ENCODE data around the gene PDXK. TPM values are rescaled to one million over a fixed set of nuclear protein-coding genes. Genes with fewer than 3 reads are reported as not detected.

Gene PDXK
- total RNA-seq, 1 donor from 2014 or later = 81.1 TPM

- Mint-ChIP-seq H3K27ac (no peak overlapping the region), H3K36me3 (peaks cover 3% of the 10 kb centered on the region), H3K9me3 (no peaks in the 10 kb centered on the region), H3K27me3 (ENCODE audit: low read depth) (no peaks in the 10 kb centered on the region), H3K4me1 (peaks cover 11% of the 10 kb centered on the region), H3K4me3 (no peak overlapping the region)
- no peak for DNase-seq (ENCODE audit: low spot score in 2 of 2, unreplicated experiment in 2 of 2)
- TF ChIP-seq CTCF (IDR thresholded peaks at IDR 0.05; ENCODE audit: unreplicated experiment) = no peak
Measured at GRCh38 chr21:43735236-43736091, 16.5 kb downstream of the PDXK start.

- H3K27me3 Mint-ChIP-seq (ENCODE audit: low read depth) = no peaks in the 10 kb centered on the region
- TF ChIP-seq CTCF (IDR thresholded peaks at IDR 0.05; ENCODE audit: unreplicated experiment) = no peak
- no peaks in the 10 kb centered on the region for H3K9me3 Mint-ChIP-seq
- H3K27ac Mint-ChIP-seq = no peak overlapping the region
- H3K36me3 Mint-ChIP-seq = peaks cover 3% of the 10 kb centered on the region
- H3K4me1 Mint-ChIP-seq = peaks cover 16% of the 10 kb centered on the region
- H3K4me3 Mint-ChIP-seq = no peak overlapping the region
- DNase-seq (ENCODE audit: low spot score in 2 of 2, unreplicated experiment in 2 of 2) = no peak
Measured at GRCh38 chr21:43736224-43736883, 17.4 kb downstream of the PDXK start.

- DNase-seq (ENCODE audit: low spot score in 2 of 2, unreplicated experiment in 2 of 2) = no peak
- H3K9me3 Mint-ChIP-seq = no peaks in the 10 kb centered on the region
- peaks cover 3% of the 10 kb centered on the region for H3K36me3 Mint-ChIP-seq
- H3K4me3 Mint-ChIP-seq = no peak overlapping the region
- H3K27me3 Mint-ChIP-seq (ENCODE audit: low read depth) = no peaks in the 10 kb centered on the region
- no peak for TF ChIP-seq CTCF (IDR thresholded peaks at IDR 0.05; ENCODE audit: unreplicated experiment)
- no peak overlapping the region for H3K27ac Mint-ChIP-seq
- H3K4me1 Mint-ChIP-seq = peaks cover 19% of the 10 kb centered on the region
Measured at GRCh38 chr21:43737158-43737950, 18.4 kb downstream of the PDXK start.

GRCh38 chr21:43739621-43740435 lies 20.9 kb downstream of the PDXK start:
- H3K9me3 Mint-ChIP-seq = no peaks in the 10 kb centered on the region
- no peak overlapping the region for H3K4me3 Mint-ChIP-seq
- peak overlapping the region; percentile 97 for H3K27ac Mint-ChIP-seq
- DNase-seq (ENCODE audit: low spot score in 2 of 2, unreplicated experiment in 2 of 2) = no peak
- no peaks in the 10 kb centered on the region for H3K27me3 Mint-ChIP-seq (ENCODE audit: low read depth)
- TF ChIP-seq CTCF (IDR thresholded peaks at IDR 0.05; ENCODE audit: unreplicated experiment) = no peak
- peaks cover 12% of the 10 kb centered on the region for H3K4me1 Mint-ChIP-seq
- H3K36me3 Mint-ChIP-seq = peaks cover 6% of the 10 kb centered on the region
